H1 (cell line): ENCODE measurements around the gene HDLBP. TPM values are rescaled to one million over a fixed set of nuclear protein-coding genes. Genes with fewer than 3 reads are reported as not detected.

Source experiments
- CTCF ChIP-seq, 3 experiments: IDR thresholded peaks; 1 replicate in 2 of 3; 2 replicates in 1 of 3; pipeline versions ENCODE4 v1.5.1 to v1.6.1; 2011; ENCODE audit warnings: low read length in 3 of 3, mild to moderate bottlenecking in 3 of 3, inconsistent platforms in 2 of 3, low read depth in 1 of 3, moderate library complexity in 1 of 3; ENCODE audit not compliant: insufficient read depth in 1 of 3; ENCODE audit errors: control extremely low read depth in 1 of 3
- polyA plus RNA-seq, 7 experiments: library from polyadenylated mRNA; depleted of rRNA in 3 of 7; stranded (reverse) in 5 of 7; unstranded in 2 of 7; fragments of >200 nt in 5 of 7; fragments of 200-250 nt in 2 of 7; gene quantifications; 1 replicate in 5 of 7; 2 replicates in 1 of 7; 4 replicates in 1 of 7; pipeline versions ENCODE4 v1.2.1 to v1.2.3, GENCODE V29; 2011 to 2013; ENCODE audit warnings: missing spikeins in 2 of 7, mixed read lengths in 2 of 7
- total RNA-seq: library from RNA; stranded (reverse); fragmentation: NEBNext Ultra II Directional; extraction: Animal tissue kit (Norgen Biotek cat#: 25700); gene quantifications from 2 replicates; pipeline ENCODE4 v1.2.1, GENCODE V29; 2021
- TF ChIP-seq, protein P1 (sequence below): fragments of 300-600 bp; sonication (generic); IDR thresholded peaks from 2 replicates; pipeline ENCODE4 v1.7.1; 2012; ENCODE audit warnings: low read length, moderate library complexity, mild to moderate bottlenecking, inconsistent platforms; ENCODE audit not compliant: insufficient replicate concordance

Gene HDLBP
- total and polyA plus RNA-seq, 2 of the 8 experiments (the other 6 are each of a cell fraction or from before 2014, with no cell fraction given) = 185 to 360 TPM

DNA sequence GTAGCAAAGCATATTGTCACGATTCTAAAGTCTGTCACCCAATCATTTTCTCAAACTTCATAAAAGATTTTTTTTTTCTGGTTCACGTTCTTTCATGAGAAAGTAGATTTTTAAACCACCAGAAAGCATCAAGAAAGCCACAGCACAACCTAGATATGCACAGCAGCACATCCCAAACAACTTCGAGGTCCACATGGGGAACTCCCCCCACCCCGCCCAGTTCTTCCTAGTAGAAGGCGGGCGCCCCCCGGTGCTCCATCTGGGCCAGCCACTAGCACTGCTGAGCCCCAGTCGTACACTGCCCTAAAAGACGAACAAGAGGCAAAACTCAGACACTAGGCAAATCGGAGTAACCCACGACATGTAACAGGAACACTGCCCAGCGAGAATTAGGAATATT is 15.5 kb downstream of the HDLBP start (continued):
- peak in 1 of 3 experiments; percentile 7; a peak in 1 of 4 replicates for TF ChIP-seq CTCF (IDR thresholded peaks at IDR 0.05; ENCODE audit: control extremely low read depth in 1 of 3, insufficient read depth in 1 of 3, low read depth in 1 of 3, low read length in 3 of 3)
- TF ChIP-seq, protein P1, sequence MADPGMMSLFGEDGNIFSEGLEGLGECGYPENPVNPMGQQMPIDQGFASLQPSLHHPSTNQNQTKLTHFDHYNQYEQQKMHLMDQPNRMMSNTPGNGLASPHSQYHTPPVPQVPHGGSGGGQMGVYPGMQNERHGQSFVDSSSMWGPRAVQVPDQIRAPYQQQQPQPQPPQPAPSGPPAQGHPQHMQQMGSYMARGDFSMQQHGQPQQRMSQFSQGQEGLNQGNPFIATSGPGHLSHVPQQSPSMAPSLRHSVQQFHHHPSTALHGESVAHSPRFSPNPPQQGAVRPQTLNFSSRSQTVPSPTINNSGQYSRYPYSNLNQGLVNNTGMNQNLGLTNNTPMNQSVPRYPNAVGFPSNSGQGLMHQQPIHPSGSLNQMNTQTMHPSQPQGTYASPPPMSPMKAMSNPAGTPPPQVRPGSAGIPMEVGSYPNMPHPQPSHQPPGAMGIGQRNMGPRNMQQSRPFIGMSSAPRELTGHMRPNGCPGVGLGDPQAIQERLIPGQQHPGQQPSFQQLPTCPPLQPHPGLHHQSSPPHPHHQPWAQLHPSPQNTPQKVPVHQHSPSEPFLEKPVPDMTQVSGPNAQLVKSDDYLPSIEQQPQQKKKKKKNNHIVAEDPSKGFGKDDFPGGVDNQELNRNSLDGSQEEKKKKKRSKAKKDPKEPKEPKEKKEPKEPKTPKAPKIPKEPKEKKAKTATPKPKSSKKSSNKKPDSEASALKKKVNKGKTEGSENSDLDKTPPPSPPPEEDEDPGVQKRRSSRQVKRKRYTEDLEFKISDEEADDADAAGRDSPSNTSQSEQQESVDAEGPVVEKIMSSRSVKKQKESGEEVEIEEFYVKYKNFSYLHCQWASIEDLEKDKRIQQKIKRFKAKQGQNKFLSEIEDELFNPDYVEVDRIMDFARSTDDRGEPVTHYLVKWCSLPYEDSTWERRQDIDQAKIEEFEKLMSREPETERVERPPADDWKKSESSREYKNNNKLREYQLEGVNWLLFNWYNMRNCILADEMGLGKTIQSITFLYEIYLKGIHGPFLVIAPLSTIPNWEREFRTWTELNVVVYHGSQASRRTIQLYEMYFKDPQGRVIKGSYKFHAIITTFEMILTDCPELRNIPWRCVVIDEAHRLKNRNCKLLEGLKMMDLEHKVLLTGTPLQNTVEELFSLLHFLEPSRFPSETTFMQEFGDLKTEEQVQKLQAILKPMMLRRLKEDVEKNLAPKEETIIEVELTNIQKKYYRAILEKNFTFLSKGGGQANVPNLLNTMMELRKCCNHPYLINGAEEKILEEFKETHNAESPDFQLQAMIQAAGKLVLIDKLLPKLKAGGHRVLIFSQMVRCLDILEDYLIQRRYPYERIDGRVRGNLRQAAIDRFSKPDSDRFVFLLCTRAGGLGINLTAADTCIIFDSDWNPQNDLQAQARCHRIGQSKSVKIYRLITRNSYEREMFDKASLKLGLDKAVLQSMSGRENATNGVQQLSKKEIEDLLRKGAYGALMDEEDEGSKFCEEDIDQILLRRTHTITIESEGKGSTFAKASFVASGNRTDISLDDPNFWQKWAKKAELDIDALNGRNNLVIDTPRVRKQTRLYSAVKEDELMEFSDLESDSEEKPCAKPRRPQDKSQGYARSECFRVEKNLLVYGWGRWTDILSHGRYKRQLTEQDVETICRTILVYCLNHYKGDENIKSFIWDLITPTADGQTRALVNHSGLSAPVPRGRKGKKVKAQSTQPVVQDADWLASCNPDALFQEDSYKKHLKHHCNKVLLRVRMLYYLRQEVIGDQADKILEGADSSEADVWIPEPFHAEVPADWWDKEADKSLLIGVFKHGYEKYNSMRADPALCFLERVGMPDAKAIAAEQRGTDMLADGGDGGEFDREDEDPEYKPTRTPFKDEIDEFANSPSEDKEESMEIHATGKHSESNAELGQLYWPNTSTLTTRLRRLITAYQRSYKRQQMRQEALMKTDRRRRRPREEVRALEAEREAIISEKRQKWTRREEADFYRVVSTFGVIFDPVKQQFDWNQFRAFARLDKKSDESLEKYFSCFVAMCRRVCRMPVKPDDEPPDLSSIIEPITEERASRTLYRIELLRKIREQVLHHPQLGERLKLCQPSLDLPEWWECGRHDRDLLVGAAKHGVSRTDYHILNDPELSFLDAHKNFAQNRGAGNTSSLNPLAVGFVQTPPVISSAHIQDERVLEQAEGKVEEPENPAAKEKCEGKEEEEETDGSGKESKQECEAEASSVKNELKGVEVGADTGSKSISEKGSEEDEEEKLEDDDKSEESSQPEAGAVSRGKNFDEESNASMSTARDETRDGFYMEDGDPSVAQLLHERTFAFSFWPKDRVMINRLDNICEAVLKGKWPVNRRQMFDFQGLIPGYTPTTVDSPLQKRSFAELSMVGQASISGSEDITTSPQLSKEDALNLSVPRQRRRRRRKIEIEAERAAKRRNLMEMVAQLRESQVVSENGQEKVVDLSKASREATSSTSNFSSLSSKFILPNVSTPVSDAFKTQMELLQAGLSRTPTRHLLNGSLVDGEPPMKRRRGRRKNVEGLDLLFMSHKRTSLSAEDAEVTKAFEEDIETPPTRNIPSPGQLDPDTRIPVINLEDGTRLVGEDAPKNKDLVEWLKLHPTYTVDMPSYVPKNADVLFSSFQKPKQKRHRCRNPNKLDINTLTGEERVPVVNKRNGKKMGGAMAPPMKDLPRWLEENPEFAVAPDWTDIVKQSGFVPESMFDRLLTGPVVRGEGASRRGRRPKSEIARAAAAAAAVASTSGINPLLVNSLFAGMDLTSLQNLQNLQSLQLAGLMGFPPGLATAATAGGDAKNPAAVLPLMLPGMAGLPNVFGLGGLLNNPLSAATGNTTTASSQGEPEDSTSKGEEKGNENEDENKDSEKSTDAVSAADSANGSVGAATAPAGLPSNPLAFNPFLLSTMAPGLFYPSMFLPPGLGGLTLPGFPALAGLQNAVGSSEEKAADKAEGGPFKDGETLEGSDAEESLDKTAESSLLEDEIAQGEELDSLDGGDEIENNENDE = no peak
